ENCODE measurements around the gene TP73. TPM values are rescaled to one million over a fixed set of nuclear protein-coding genes. Genes with fewer than 3 reads are reported as not detected.

Gene TP73
- total and polyA plus RNA-seq, 2 donors from 2014 or later = 0.54 TPM; not detected in 1

GRCh38 chr1:3756394-3756793 is 104.1 kb downstream of the TP73 start:
- Histone ChIP-seq H3K4me3 (ENCODE audit: low read length in 3 of 3) (no peak overlapping the region), H3K27ac (ENCODE audit: low read depth in 2 of 2, low read length in 2 of 2) (no peak overlapping the region), H3K36me3 (ENCODE audit: control insufficient read depth in 2 of 3, insufficient read depth in 3 of 3, low read length in 3 of 3) (no peaks in the 10 kb centered on the region), H3K9ac (ENCODE audit: low read length in 3 of 3) (no peak overlapping the region), H3K9me3 (ENCODE audit: control insufficient read depth in 2 of 3, insufficient read depth in 1 of 3, low read length in 3 of 3) (no peaks in the 10 kb centered on the region), H3K4me1 (ENCODE audit: control insufficient read depth in 2 of 3, insufficient read depth in 2 of 3, low read depth in 1 of 3, low read length in 3 of 3) (no peaks in the 10 kb centered on the region), H3K27me3 (ENCODE audit: control insufficient read depth, insufficient read depth, low read length) (no peaks in the 10 kb centered on the region)
- DNase-seq = peak in 1 of 5 donors; percentile 55
- FAIRE-seq = no peak
- intact Hi-C loops (cut with DNase I) = no loop called here
- no peak for TF ChIP-seq CTCF (IDR thresholded peaks at IDR 0.05; ENCODE audit: borderline replicate concordance, extremely low read depth, insufficient read depth)

GRCh38 chr1:3759164-3759563 is 106.8 kb downstream of the TP73 start:
- intact Hi-C loops (cut with DNase I) = no loop called here
- Histone ChIP-seq H3K9me3 (ENCODE audit: control insufficient read depth in 2 of 3, insufficient read depth in 1 of 3, low read length in 3 of 3) (no peaks in the 10 kb centered on the region), H3K27me3 (ENCODE audit: control insufficient read depth, insufficient read depth, low read length) (no peaks in the 10 kb centered on the region), H3K27ac (ENCODE audit: low read depth in 2 of 2, low read length in 2 of 2) (no peak overlapping the region), H3K36me3 (ENCODE audit: control insufficient read depth in 2 of 3, insufficient read depth in 3 of 3, low read length in 3 of 3) (no peaks in the 10 kb centered on the region), H3K4me3 (ENCODE audit: low read length in 3 of 3) (no peak overlapping the region), H3K9ac (ENCODE audit: low read length in 3 of 3) (no peak overlapping the region), H3K4me1 (ENCODE audit: control insufficient read depth in 2 of 3, insufficient read depth in 2 of 3, low read depth in 1 of 3, low read length in 3 of 3) (no peaks in the 10 kb centered on the region)
- DNase-seq (no peak), FAIRE-seq (no peak)
- no peak for TF ChIP-seq CTCF (IDR thresholded peaks at IDR 0.05; ENCODE audit: borderline replicate concordance, extremely low read depth, insufficient read depth)

- Histone ChIP-seq H3K4me3 (ENCODE audit: low read length in 3 of 3) (no peak overlapping the region), H3K36me3 (ENCODE audit: control insufficient read depth in 2 of 3, insufficient read depth in 3 of 3, low read length in 3 of 3) (no peaks in the 10 kb centered on the region), H3K9me3 (ENCODE audit: control insufficient read depth in 2 of 3, insufficient read depth in 1 of 3, low read length in 3 of 3) (no peaks in the 10 kb centered on the region), H3K27me3 (ENCODE audit: control insufficient read depth, insufficient read depth, low read length) (no peaks in the 10 kb centered on the region), H3K9ac (ENCODE audit: low read length in 3 of 3) (no peak overlapping the region), H3K27ac (ENCODE audit: low read depth in 2 of 2, low read length in 2 of 2) (no peak overlapping the region), H3K4me1 (ENCODE audit: control insufficient read depth in 2 of 3, insufficient read depth in 2 of 3, low read depth in 1 of 3, low read length in 3 of 3) (no peaks in the 10 kb centered on the region)
- no peak for FAIRE-seq
- DNase-seq = no peak
- TF ChIP-seq CTCF (IDR thresholded peaks at IDR 0.05; ENCODE audit: borderline replicate concordance, extremely low read depth, insufficient read depth) = no peak
- intact Hi-C loops (cut with DNase I) = no loop called here
These were observed 107.5 kb downstream of the TP73 start for GRCh38 chr1:3759796-3760195.

Measured in kidney (tissue), 14 donors.